WTC11 (cell line): ENCODE measurements around the gene SLC9A3. TPM values are rescaled to one million over a fixed set of nuclear protein-coding genes. Genes with fewer than 3 reads are reported as not detected.
A peak's percentile ranks its signal among the peaks of the same experiment; 100 is the strongest.

Experiments
- ATAC-seq: fragments of 200-7000 bp; cut with Tn5 transposase; 2 replicates; pipeline ENCODE4 v1.10.0; 2021; ENCODE audit warnings: mild to moderate bottlenecking, moderate library complexity
- CTCF ChIA-PET: fragments of 300-600 bp; sonication (Branson Sonifier 250); formaldehyde crosslinking; loops from one replicate; lab custom pipeline; 2021; ENCODE audit warnings: antibody characterized with exemption; lab: Charles Lee
- POLR2A ChIA-PET: fragments of 350-600 bp; sonication (Branson Sonifier 250); formaldehyde crosslinking; loops from one replicate; lab custom pipeline; 2021; ENCODE audit warnings: antibody characterized with exemption; lab: Charles Lee
- DNase-seq: peaks from one replicate; pipeline ENCODE4 v3.0.0; 2021; ENCODE audit warnings: low spot score
- H3K27ac Mint-ChIP-seq: 2 replicates; pipeline ENCODE4 v1.8.0; 2021; ENCODE audit warnings: mixed read lengths
- H3K27me3 Mint-ChIP-seq: 2 replicates; pipeline ENCODE4 v1.8.0; 2021; ENCODE audit warnings: low read depth, mild to moderate bottlenecking, moderate library complexity, mixed read lengths
- H3K36me3 Mint-ChIP-seq: 2 replicates; pipeline ENCODE4 v1.8.0; 2021; ENCODE audit warnings: mixed read lengths
- H3K4me1 Mint-ChIP-seq: 2 replicates; pipeline ENCODE4 v1.8.0; 2022; ENCODE audit warnings: mixed read lengths
- H3K4me3 Mint-ChIP-seq: 2 replicates; pipeline ENCODE4 v1.8.0; 2021; ENCODE audit warnings: mild to moderate bottlenecking, moderate library complexity, mixed read lengths
- H3K9me3 Mint-ChIP-seq: 2 replicates; pipeline ENCODE4 v1.8.0; 2021; ENCODE audit warnings: mixed read lengths
- ELF4 ChIP-seq: sonication (generic); formaldehyde crosslinking; IDR thresholded peaks from 2 replicates; pipeline ENCODE4 v1.8.1; 2022; ENCODE audit warnings: low read depth, mild to moderate bottlenecking, moderate library complexity, missing genetic modification reagents
- FOXP1 ChIP-seq: sonication (generic); formaldehyde crosslinking; IDR thresholded peaks from 2 replicates; pipeline ENCODE4 v1.8.0; 2022; ENCODE audit warnings: missing genetic modification reagents, mild to moderate bottlenecking, moderate library complexity, borderline replicate concordance
- GABPB1 ChIP-seq: sonication (generic); formaldehyde crosslinking; IDR thresholded peaks from 2 replicates; pipeline ENCODE4 v1.8.1; 2023; ENCODE audit warnings: mild to moderate bottlenecking, missing genetic modification reagents
- HMGXB4 ChIP-seq: sonication (generic); formaldehyde crosslinking; IDR thresholded peaks from 2 replicates; pipeline ENCODE4 v1.8.1; 2023; ENCODE audit warnings: mild to moderate bottlenecking, moderate library complexity, missing genetic modification reagents
- KAT7 ChIP-seq: sonication (generic); formaldehyde crosslinking; IDR thresholded peaks from 2 replicates; pipeline ENCODE4 v1.8.1; 2023; ENCODE audit warnings: missing genetic modification reagents, mild to moderate bottlenecking, borderline replicate concordance
- MLX ChIP-seq: sonication (generic); formaldehyde crosslinking; IDR thresholded peaks from 2 replicates; pipeline ENCODE4 v1.8.1; 2023; ENCODE audit warnings: mild to moderate bottlenecking, missing genetic modification reagents, moderate library complexity
- NR2C2 ChIP-seq: sonication (generic); formaldehyde crosslinking; IDR thresholded peaks from 2 replicates; pipeline ENCODE4 v1.8.0; 2022; ENCODE audit warnings: mild to moderate bottlenecking, missing genetic modification reagents
- RELA ChIP-seq: sonication (generic); formaldehyde crosslinking; IDR thresholded peaks from 2 replicates; pipeline ENCODE4 v1.8.1; 2022; ENCODE audit warnings: missing genetic modification reagents, mild to moderate bottlenecking, borderline replicate concordance
- SP1 ChIP-seq: sonication (generic); formaldehyde crosslinking; conservative IDR thresholded peaks from 2 replicates; pipeline ENCODE4 v1.8.1; 2022; ENCODE audit warnings: missing genetic modification reagents
- ZNF317 ChIP-seq: sonication (generic); formaldehyde crosslinking; IDR thresholded peaks from 2 replicates; pipeline ENCODE4 v1.8.1; 2023; ENCODE audit warnings: low read depth, mild to moderate bottlenecking, moderate library complexity, missing genetic modification reagents, borderline replicate concordance
- ZNF423 ChIP-seq: fragments of 250-450 bp; sonication (Bioruptor Pico); IDR thresholded peaks from 2 replicates; pipeline ENCODE4 v2.1.2; 2022; ENCODE audit warnings: mild to moderate bottlenecking, moderate library complexity
- total RNA-seq: library from RNA; stranded (reverse); gene quantifications from 3 replicates; pipeline ENCODE4 v1.2.3, GENCODE V29; 2021
- TF ChIP-seq, protein P1 (sequence below): sonication (generic); formaldehyde crosslinking; IDR thresholded peaks from 2 replicates; pipeline ENCODE4 v1.8.0; 2023; ENCODE audit warnings: mild to moderate bottlenecking, missing genetic modification reagents
- TF ChIP-seq, protein P2 (sequence below): sonication (generic); formaldehyde crosslinking; IDR thresholded peaks from 2 replicates; pipeline ENCODE4 v1.8.1; 2022; ENCODE audit warnings: missing genetic modification reagents, borderline replicate concordance

SLC9A3 gene
- total RNA-seq, 1 experiment from 2014 or later = 1.6 TPM

DNA sequence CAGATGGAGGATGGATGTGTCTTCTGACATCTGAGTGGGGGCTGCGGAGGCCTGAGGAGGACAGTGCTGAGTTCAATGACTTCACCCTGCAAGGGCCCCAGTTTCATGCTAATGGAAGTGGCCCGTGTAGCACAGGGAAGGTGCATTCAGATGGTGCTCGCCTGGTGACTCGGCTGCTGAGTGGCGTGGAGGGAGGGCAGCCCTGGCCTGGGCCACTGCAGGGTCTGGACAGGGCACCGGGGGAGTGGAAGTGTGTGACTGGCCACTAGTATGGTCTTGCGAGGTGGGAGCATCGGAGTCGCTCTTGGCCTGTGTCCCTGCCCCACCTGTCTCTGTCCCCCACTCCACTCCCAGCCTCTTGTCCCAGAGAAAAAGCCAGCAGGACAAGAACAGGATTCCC lies 1.7 kb upstream of the SLC9A3 start:
- Mint-ChIP-seq H3K27ac (no peak overlapping the region), H3K4me3 (no peak overlapping the region), H3K9me3 (no peaks in the 10 kb centered on the region), H3K27me3 (peaks cover 86% of the 10 kb centered on the region), H3K36me3 (no peaks in the 10 kb centered on the region)
- ChIA-PET CTCF (interaction anchor here (0.8 to 2.3 kb wide), 2 partner anchors 79 to 112 kb away, joined by 4 to 7 read pairs; no protein-coding TSS in a partner anchor), POLR2A (no interaction called here)
- no peak for ATAC-seq
- DNase-seq = no peak
- no peak for TF ChIP-seq KAT7 (CRISPR knock-in tag)
- TF ChIP-seq FOXP1 (CRISPR knock-in tag) = no peak
- TF ChIP-seq, protein P1, sequence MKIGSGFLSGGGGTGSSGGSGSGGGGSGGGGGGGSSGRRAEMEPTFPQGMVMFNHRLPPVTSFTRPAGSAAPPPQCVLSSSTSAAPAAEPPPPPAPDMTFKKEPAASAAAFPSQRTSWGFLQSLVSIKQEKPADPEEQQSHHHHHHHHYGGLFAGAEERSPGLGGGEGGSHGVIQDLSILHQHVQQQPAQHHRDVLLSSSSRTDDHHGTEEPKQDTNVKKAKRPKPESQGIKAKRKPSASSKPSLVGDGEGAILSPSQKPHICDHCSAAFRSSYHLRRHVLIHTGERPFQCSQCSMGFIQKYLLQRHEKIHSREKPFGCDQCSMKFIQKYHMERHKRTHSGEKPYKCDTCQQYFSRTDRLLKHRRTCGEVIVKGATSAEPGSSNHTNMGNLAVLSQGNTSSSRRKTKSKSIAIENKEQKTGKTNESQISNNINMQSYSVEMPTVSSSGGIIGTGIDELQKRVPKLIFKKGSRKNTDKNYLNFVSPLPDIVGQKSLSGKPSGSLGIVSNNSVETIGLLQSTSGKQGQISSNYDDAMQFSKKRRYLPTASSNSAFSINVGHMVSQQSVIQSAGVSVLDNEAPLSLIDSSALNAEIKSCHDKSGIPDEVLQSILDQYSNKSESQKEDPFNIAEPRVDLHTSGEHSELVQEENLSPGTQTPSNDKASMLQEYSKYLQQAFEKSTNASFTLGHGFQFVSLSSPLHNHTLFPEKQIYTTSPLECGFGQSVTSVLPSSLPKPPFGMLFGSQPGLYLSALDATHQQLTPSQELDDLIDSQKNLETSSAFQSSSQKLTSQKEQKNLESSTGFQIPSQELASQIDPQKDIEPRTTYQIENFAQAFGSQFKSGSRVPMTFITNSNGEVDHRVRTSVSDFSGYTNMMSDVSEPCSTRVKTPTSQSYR (CRISPR knock-in tag) = no peak
- no peak for TF ChIP-seq ELF4
- TF ChIP-seq ZNF423 = no peak
- no peak for TF ChIP-seq GABPB1 (CRISPR knock-in tag)
- TF ChIP-seq NR2C2 (CRISPR knock-in tag) = no peak
- no peak for TF ChIP-seq RELA (CRISPR knock-in tag)
- TF ChIP-seq, all 79 proteins: peak for 0
- H3K4me1 Mint-ChIP-seq = peaks cover 15% of the 10 kb centered on the region

DNA sequence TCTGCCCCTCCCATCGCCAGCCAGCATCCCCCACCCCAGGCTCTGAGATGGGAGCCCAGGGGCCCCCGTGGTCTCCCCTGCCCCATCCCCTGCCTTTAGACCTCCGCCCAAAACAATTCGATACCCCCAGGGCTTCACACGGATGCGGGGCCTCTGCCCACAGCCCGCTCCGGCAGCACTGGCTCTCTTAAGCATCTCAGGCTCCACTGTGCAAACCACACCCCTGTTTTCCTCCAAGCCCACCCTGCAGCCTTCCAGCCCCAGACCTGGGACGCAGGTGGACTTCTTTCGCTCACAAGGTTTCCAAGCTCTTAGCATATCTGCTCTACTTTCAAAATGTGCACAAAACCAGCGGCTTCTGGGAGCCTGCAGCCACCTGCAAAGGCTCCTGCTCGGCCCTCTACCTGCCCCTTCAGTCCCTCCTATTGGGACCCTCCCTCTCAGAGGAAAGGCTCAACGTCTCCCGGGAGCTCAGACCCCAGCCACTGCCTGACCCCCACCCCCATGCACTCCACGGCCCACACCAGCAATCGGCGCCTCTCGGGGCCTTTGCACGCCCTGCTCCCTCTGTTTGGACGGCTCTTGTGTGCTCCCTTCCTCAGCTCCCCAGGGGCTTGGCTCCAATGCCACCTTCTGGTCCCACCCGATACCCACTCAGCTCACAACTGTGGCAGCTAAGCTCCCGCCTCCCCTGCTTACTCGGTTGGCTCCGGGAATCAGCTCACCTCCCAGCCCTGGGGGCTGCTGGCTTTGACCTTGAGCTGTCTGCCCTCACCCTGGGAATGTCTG lies 918 bp upstream of the SLC9A3 start:
- no peak overlapping the region; the same call in 1 of the 2 replicates for H3K27ac Mint-ChIP-seq
- no peak for DNase-seq
- H3K4me1 Mint-ChIP-seq = peaks cover 15% of the 10 kb centered on the region
- no peaks in the 10 kb centered on the region for H3K36me3 Mint-ChIP-seq
- peaks cover 82% of the 10 kb centered on the region for H3K27me3 Mint-ChIP-seq
- ATAC-seq = no peak
- TF ChIP-seq SP1 (CRISPR knock-in tag) (no peak), HMGXB4 (CRISPR knock-in tag) (no peak), MLX (CRISPR knock-in tag) (no peak), ZNF317 (CRISPR knock-in tag) (no peak)
- TF ChIP-seq, protein P2, sequence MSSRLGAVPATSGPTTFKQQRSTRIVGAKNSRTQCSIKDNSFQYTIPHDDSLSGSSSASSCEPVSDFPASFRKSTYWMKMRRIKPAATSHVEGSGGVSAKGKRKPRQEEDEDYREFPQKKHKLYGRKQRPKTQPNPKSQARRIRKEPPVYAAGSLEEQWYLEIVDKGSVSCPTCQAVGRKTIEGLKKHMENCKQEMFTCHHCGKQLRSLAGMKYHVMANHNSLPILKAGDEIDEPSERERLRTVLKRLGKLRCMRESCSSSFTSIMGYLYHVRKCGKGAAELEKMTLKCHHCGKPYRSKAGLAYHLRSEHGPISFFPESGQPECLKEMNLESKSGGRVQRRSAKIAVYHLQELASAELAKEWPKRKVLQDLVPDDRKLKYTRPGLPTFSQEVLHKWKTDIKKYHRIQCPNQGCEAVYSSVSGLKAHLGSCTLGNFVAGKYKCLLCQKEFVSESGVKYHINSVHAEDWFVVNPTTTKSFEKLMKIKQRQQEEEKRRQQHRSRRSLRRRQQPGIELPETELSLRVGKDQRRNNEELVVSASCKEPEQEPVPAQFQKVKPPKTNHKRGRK (CRISPR knock-in tag) = no peak
- TF ChIP-seq, all 79 proteins: peak for 0
- Mint-ChIP-seq H3K9me3 (no peaks in the 10 kb centered on the region), H3K4me3 (peak overlapping the region; percentile 63)
- CTCF ChIA-PET = interaction anchor here (0.8 to 2.3 kb wide), 2 partner anchors 79 to 111 kb away, joined by 4 to 7 read pairs; no protein-coding TSS in a partner anchor
- POLR2A ChIA-PET = no interaction called here
